ENCODE data around the gene GPR152. TPM values are rescaled to one million over a fixed set of nuclear protein-coding genes. Genes with fewer than 3 reads are reported as not detected.

GPR152 gene
- polyA plus RNA-seq, 3 donors: not detected

- peaks cover 52% of the 10 kb centered on the region for H4K20me1 ChIP-seq (ENCODE audit: insufficient read depth, low read length)
- peaks cover 40 to 64% of the 10 kb centered on the region in 2 donors for H3K36me3 Mint-ChIP-seq
- no peaks in the 10 kb centered on the region for H3K27me3 Mint-ChIP-seq (ENCODE audit: low read depth in 3 of 3)
- peaks cover 47 to 72% of the 10 kb centered on the region in 2 donors for H3K36me3 ChIP-seq (replicated peaks in 1 of 2; ENCODE audit: control insufficient read depth in 1 of 2, insufficient read depth in 2 of 2, low read length in 2 of 2)
- H3K4me2 ChIP-seq (replicated peaks; ENCODE audit: extremely low read depth, low read length, poor library complexity, severe bottlenecking): no peak overlapping the region
- no peaks in the 10 kb centered on the region for H3K27me3 ChIP-seq (ENCODE audit: control insufficient read depth in 2 of 2, insufficient read depth in 2 of 2, low read length in 2 of 2)
- peaks cover 21 to 22% of the 10 kb centered on the region in 2 donors for H3K4me1 ChIP-seq (ENCODE audit: control insufficient read depth in 1 of 2, insufficient read depth in 2 of 2, low read length in 2 of 2)
- no peak overlapping the region for H3K27ac Mint-ChIP-seq
- no peak overlapping the region for H3K4me3 ChIP-seq (replicated peaks in 1 of 3; ENCODE audit: low read depth in 2 of 3, low read length in 3 of 3)
- H3K79me2 ChIP-seq (ENCODE audit: insufficient read depth, low read length): peaks cover 12% of the 10 kb centered on the region
- peaks cover 0 to under 1% (median 0%) of the 10 kb centered on the region in 7 donors for H3K9me3 Mint-ChIP-seq
- H3K4me3 Mint-ChIP-seq: no peak overlapping the region
- H2AFZ ChIP-seq (ENCODE audit: insufficient read depth, low read depth, low read length, poor library complexity, severe bottlenecking): no peak overlapping the region
- WGBS (ENCODE audit: insufficient coverage): 74% methylated on average over 11 of the region's 22 CpGs
- intact Hi-C loops (cut with micrococcal nuclease): no loop called here
- H3K27ac ChIP-seq (ENCODE audit: low read depth in 1 of 2, low read length in 2 of 2): no peak overlapping the region
- H3K9ac ChIP-seq (ENCODE audit: insufficient read depth, low read length, poor library complexity, severe bottlenecking): no peak overlapping the region
- H3K9me3 ChIP-seq (replicated peaks in 1 of 2; ENCODE audit: control insufficient read depth in 1 of 2, insufficient read depth in 1 of 2, low read length in 2 of 2): no peaks in the 10 kb centered on the region
- DNase-seq: no peak
- no peak for TF ChIP-seq CTCF (IDR thresholded peaks at IDR 0.05)
- H3K4me1 Mint-ChIP-seq: peaks cover 18% of the 10 kb centered on the region
Measured at GRCh38 chr11:67433536-67434394, 18.8 kb downstream of the GPR152 start.

- no peak overlapping the region for H3K27ac ChIP-seq (ENCODE audit: low read depth in 1 of 2, low read length in 2 of 2)
- TF ChIP-seq CTCF (IDR thresholded peaks at IDR 0.05): no peak
- DNase-seq: no peak
- WGBS (ENCODE audit: insufficient coverage): 98% methylated on average over 13 of the region's 22 CpGs
- no peak overlapping the region for H3K4me3 ChIP-seq (replicated peaks in 1 of 3; ENCODE audit: low read depth in 2 of 3, low read length in 3 of 3)
- peaks cover 42% of the 10 kb centered on the region for H4K20me1 ChIP-seq (ENCODE audit: insufficient read depth, low read length)
- Mint-ChIP-seq H3K4me3 (no peak overlapping the region), H3K27me3 (ENCODE audit: low read depth in 3 of 3) (no peaks in the 10 kb centered on the region), H3K9me3 (peaks cover 0 to 2% (median 0%) of the 10 kb centered on the region in 7 donors), H3K27ac (no peak overlapping the region), H3K36me3 (peaks cover 38 to 63% of the 10 kb centered on the region in 2 donors), H3K4me1 (peaks cover 20% of the 10 kb centered on the region)
- H3K9me3 ChIP-seq (replicated peaks in 1 of 2; ENCODE audit: control insufficient read depth in 1 of 2, insufficient read depth in 1 of 2, low read length in 2 of 2): no peaks in the 10 kb centered on the region
- H3K27me3 ChIP-seq (ENCODE audit: control insufficient read depth in 2 of 2, insufficient read depth in 2 of 2, low read length in 2 of 2): no peaks in the 10 kb centered on the region
- H3K4me1 ChIP-seq (ENCODE audit: control insufficient read depth in 1 of 2, insufficient read depth in 2 of 2, low read length in 2 of 2): peaks cover 24 to 26% of the 10 kb centered on the region in 2 donors
- intact Hi-C loops (cut with micrococcal nuclease): no loop called here
- peaks cover 16% of the 10 kb centered on the region for H3K79me2 ChIP-seq (ENCODE audit: insufficient read depth, low read length)
- H3K4me2 ChIP-seq (replicated peaks; ENCODE audit: extremely low read depth, low read length, poor library complexity, severe bottlenecking): no peak overlapping the region
- H3K9ac ChIP-seq (ENCODE audit: insufficient read depth, low read length, poor library complexity, severe bottlenecking): no peak overlapping the region
- H3K36me3 ChIP-seq (replicated peaks in 1 of 2; ENCODE audit: control insufficient read depth in 1 of 2, insufficient read depth in 2 of 2, low read length in 2 of 2): peaks cover 44 to 64% of the 10 kb centered on the region in 2 donors
- no peak overlapping the region for H2AFZ ChIP-seq (ENCODE audit: insufficient read depth, low read depth, low read length, poor library complexity, severe bottlenecking)
Measured at GRCh38 chr11:67432655-67433349, 19.7 kb downstream of the GPR152 start.

Measured in CD14-positive monocyte (primary cell).